Ramos (cell line): ENCODE data around the gene CRADD.

Experiments used
- in situ Hi-C: fragments of 300-500 bp; cut with MboI; formaldehyde crosslinking; loops from one replicate; pipeline ENCODE4 v1.14.3; 2022; ENCODE audit warnings: low sequenced_read_pairs; ENCODE audit not compliant: unreplicated experiment

The CRADD gene

GRCh38 chr12:93886533-93887511 is 209.6 kb downstream of the CRADD start:
- in situ Hi-C loops: no loop called here

GRCh38 chr12:93888964-93889363 is 211.8 kb downstream of the CRADD start:
- in situ Hi-C loops: no loop called here

- in situ Hi-C loops: no loop called here
Observed at GRCh38 chr12:93889516-93890212, 212.5 kb downstream of the CRADD start.

DNA sequence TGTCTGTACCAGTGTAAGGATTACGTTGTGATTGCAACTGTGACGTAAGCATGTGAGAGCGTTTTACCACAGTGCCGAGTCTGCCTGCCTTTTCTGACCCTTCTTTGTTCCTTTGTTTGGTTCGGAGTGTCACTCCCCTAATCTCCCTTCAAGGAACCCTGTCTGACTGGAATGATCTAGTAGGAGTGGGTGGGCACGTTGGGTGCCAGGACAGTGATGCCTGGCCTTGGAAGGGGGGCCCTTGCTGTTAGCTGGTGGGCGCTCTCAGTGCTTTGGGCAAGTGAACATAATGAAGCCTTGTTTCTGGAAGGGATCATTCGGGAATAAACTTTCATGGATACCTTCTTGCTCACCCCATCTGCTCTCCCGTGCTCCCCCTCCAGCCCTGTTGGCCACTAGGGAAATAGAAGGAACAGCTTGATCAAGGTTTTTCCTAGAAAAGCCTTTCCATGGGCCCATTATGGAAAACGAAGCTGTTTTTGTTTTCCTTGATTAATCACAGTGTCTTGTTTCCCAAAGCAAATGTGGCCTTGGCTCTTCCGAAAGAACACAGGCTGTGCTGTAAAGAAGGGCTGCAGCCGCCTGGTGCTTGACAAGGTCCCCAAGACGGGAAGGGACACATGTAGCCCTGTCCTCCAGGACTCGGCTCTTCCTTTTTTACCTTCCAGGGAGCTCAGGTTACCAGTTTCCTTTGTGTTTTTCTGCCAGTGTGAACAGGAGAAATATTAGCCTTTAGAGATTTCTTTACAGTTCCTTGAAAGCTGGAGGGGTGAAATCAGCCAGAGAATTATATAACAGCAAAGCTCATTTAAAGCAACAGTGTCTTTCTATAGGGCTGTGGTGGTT is 215.5 kb downstream of the CRADD start:
- in situ Hi-C loops: no loop called here

DNA sequence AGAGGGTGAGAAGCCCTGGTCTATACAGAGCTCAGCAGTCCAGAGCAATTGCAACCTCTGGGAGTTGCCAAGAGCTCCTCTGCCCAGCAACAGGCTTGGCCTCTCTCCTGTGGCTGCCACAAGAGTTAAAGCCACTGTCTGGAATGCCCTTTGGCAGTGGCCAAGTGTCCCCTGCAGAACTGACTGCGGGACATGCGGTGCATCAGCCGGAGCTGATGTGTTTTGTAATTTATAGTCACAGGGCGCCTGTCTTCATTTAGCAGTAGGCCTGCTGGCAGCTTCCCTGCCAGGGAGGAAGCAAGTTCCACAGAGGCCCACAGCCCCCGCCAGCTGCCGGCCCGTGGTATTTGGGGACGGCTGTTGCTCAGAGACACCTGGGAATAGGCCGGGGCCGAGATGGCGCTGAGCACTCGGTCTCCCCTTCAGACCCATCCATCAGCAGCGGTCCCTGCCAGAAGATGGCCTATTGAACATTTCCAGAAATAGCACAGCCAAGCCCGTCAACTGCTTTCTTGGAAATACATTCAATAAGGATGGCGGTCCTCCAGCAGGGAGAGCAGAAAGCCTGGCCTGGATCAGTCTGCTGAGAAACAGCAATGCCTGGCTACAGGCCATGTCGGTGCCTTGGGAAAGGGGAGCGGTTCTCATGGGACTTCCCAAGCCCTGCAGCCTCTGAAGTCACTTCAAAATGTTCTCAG is 217.4 kb downstream of the CRADD start:
- in situ Hi-C loops: no loop called here

GRCh38 chr12:93895089-93895445 is 217.9 kb downstream of the CRADD start:
- in situ Hi-C loops: no loop called here

- in situ Hi-C loops: no loop called here
Observed at GRCh38 chr12:93896427-93896826, 219.3 kb downstream of the CRADD start.

DNA sequence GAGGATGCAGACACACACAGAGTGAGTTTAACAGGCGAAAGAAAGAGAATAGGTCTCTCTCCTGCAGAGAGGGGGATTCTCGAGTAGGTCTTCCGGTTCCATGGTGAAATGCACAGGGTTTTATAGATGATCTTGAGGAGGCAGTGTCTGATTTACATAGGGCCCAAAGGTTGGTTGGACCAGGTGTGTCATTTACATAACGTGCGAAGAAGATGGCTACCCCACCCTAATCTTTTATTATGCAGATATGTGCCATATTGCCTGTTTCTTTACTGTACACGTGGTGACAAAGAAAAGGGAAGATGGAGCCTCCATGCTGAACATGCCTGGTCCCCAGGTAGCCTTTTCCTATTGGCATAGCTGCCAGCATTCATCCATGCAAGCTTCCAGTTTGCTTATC is 219.8 kb downstream of the CRADD start:
- in situ Hi-C loops: no loop called here

DNA sequence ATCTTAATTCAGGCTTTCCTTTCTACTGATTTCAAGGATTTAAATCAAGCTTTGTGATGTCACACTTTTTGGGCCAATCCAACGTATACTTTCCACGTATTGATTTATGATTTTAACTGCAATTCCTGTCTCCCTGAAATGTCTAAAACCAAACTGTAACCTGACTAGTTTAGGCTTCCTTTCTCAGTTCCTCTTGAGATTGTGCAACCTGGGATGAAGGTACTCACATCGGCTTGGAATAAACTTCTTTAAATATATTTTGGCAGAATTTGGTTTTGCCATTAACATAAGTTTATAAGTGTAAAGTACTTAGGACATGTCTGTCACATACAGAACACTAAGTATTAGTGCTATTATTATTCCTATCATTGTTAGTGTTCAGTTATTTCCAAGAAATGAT is 224.6 kb downstream of the CRADD start:
- in situ Hi-C loops: no loop called here

GRCh38 chr12:93902192-93902591 is 225.0 kb downstream of the CRADD start:
- in situ Hi-C loops: no loop called here

- in situ Hi-C loops: no loop called here
Observed at GRCh38 chr12:93902736-93903562, 225.8 kb downstream of the CRADD start.

DNA sequence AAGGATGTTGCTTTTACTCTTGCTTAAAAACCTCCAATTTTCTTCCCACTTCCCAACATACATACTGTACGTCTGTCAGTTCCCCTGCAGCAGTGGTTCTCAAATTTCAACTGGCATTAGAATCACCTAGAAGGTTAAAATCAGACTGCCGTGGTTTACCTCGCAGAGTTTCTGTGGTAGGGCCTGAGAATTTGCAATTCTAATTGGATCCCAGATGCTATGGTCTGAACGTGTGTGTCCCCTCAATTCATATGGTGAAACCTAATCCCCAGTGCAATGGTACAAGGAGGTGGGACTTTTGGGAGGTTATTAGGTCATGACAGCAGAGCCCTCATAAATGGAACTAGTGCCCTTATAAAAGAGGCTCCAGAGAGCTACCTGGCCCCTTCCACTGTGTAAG is 226.9 kb downstream of the CRADD start:
- in situ Hi-C loops: no loop called here

- in situ Hi-C loops: no loop called here
Observed at GRCh38 chr12:93908264-93908663, 231.1 kb downstream of the CRADD start.

DNA sequence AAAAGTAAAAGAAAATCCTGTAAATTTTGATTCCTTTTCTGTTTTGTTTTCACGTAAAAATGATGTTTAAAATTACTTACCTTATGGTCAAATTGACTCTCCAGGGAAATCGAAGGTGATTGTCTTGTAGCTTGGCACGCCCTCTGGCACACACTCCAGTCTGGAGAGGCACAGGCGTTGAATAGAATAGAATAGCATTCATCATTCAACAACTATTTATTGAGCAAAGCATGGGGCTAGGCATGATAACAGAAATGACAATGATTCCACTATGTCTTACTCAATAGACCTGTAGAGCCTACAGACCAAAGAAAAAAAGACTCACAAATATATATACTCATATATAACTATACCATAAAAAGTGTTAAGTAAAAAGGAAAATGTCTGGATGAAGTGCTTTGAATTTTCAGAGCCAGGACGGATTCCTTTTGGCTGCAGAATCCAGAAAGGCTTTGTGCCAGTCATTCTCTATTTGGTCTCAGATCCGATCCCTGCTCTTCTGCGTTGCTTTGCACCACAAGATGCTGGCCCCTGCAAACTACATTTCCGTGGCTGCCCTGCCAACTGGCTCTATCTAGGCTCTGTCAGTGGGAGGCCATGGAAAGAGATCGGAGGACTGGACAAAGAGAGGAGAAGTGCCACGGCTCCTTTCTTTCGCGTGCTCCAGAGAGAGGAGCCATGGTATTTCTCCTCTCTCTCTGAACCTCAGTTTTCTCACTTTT is 231.8 kb downstream of the CRADD start:
- in situ Hi-C loops: no loop called here

- in situ Hi-C loops: no loop called here
Observed at GRCh38 chr12:93911396-93911795, 234.2 kb downstream of the CRADD start.

- in situ Hi-C loops: no loop called here
Observed at GRCh38 chr12:93912086-93912733, 235.0 kb downstream of the CRADD start.

GRCh38 chr12:93913845-93914244 is 236.7 kb downstream of the CRADD start:
- in situ Hi-C loops: no loop called here

GRCh38 chr12:93914281-93914680 is 237.1 kb downstream of the CRADD start:
- in situ Hi-C loops: no loop called here
